Rectal smooth muscle tissue (tissue), 1 donor: ENCODE results near the gene TTC28.

Source experiments
- H3K27ac ChIP-seq: one replicate; pipeline ENCODE4 v1.7.0; 2013; ENCODE audit warnings: low read depth, low read length, inconsistent platforms
- H3K27me3 ChIP-seq: one replicate; pipeline ENCODE4 v1.7.0; 2013; ENCODE audit warnings: low read length; ENCODE audit not compliant: control insufficient read depth, insufficient read depth
- H3K36me3 ChIP-seq: one replicate; pipeline ENCODE4 v1.7.0; 2013; ENCODE audit warnings: low read length; ENCODE audit not compliant: control insufficient read depth, insufficient read depth
- H3K4me1 ChIP-seq: one replicate; pipeline ENCODE4 v1.7.0; 2013; ENCODE audit warnings: low read length; ENCODE audit not compliant: control insufficient read depth, insufficient read depth
- H3K4me3 ChIP-seq: one replicate; pipeline ENCODE4 v1.7.0; 2013; ENCODE audit warnings: low read length
- H3K9ac ChIP-seq: one replicate; pipeline ENCODE4 v1.7.0; 2013; ENCODE audit warnings: low read length

The TTC28 gene

GRCh38 chr22:28023036-28023435, 656.6 kb downstream of the TTC28 start:
- Histone ChIP-seq H3K36me3 (no peaks in the 10 kb centered on the region), H3K27ac (no peak overlapping the region), H3K27me3 (no peaks in the 10 kb centered on the region), H3K4me1 (peaks cover 17% of the 10 kb centered on the region), H3K4me3 (no peak overlapping the region), H3K9ac (no peak overlapping the region)

DNA sequence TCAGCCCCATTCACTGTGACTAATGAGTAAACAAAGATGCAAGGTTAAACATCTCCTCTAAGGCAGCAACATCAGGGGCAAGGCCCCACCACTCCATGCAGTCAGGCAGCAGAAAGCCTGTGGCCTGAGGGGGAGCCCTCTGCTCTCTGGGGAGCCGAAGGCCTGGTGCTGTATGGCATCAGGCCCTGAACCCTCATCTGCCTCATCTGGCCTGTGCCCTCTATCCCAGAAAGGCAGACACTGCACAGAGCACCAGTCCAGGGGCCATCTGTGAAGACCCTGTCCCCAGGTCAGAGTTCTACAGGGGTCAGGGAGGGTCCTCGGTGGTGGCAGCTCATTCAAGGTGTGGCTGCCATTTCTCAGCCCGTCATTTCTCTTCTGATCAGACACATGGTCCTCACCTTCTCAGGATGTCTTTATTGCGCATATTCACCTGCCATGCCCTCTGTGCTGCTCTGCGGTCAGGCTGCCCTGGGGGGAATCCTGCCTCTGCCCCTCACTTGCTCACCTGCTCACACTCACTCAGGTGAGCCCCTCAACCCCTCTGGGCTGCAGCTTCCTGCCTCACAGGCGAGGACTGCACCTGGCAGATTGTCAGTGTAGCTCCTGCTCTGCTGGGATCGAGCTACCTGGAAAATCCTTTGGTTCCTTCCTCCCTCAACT, 657.5 kb downstream of the TTC28 start:
- no peak overlapping the region for H3K27ac ChIP-seq
- no peaks in the 10 kb centered on the region for H3K36me3 ChIP-seq
- H3K4me1 ChIP-seq: peaks cover 13% of the 10 kb centered on the region
- H3K9ac ChIP-seq: no peak overlapping the region
- no peaks in the 10 kb centered on the region for H3K27me3 ChIP-seq
- no peak overlapping the region for H3K4me3 ChIP-seq

- Histone ChIP-seq H3K4me1 (peaks cover 13% of the 10 kb centered on the region), H3K9ac (peak overlapping the region; percentile 3), H3K27ac (no peak overlapping the region)
These were observed 658.3 kb downstream of the TTC28 start for GRCh38 chr22:28021116-28021997.

DNA sequence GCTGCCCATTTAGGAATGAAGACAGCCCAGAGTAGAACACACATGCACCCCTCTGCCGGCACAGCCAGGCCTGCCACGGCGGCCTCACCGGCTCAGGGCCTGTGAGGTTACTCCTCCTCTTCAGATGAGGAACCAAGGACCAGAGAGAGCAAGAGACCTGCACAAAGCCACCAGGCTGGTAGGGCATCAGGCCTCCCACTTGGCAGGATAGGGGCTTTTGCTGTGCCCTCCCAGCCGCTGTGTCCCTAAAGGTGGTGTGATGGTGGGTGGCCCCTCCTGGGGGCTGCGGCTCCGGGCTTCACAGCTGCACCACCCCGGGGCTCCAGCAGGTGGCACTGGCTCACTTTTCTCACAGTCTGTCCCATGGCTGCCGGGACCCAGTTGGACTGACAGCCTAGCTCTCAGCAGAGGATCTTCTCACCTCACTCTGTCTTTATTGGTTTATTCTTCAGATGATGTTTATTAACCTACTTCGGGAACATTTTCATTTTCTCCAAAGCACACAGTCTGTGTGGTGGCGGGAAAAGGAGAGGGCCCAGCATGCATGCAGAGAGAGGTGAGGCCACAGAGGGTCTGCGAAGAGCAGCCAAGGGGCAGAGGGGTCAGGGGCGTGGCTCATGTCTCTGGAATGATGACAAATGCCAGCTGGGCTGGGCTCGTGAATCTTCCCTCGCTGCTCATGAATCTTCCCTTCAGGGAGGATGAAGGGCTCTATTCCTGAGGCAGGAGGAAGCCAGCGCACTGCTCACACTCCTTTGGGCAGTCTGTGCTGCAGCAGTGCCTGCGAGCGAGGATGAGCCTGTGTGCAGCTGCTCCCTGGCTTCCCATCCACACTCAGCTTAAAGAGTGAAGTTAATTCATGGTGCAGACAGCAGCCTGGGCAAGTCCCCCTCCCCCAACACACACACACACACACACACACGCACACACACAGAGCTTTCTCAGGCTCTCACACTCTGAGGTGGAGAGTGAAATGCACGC, 659.5 kb downstream of the TTC28 start:
- Histone ChIP-seq H3K4me3 (peak overlapping the region; percentile 3), H3K36me3 (no peaks in the 10 kb centered on the region), H3K9ac (no peak overlapping the region), H3K27ac (no peak overlapping the region), H3K27me3 (no peaks in the 10 kb centered on the region), H3K4me1 (peaks cover 13% of the 10 kb centered on the region)

More at GRCh38 chr22:28021116-28021997, 658.3 kb downstream of the TTC28 start:
- H3K36me3 ChIP-seq: no peaks in the 10 kb centered on the region
- H3K27me3 ChIP-seq: no peaks in the 10 kb centered on the region
- H3K4me3 ChIP-seq: no peak overlapping the region

GRCh38 chr22:28019360-28019759, 660.3 kb downstream of the TTC28 start:
- H3K27me3 ChIP-seq: no peaks in the 10 kb centered on the region
- no peak overlapping the region for H3K9ac ChIP-seq
- H3K27ac ChIP-seq: no peak overlapping the region
- no peak overlapping the region for H3K4me3 ChIP-seq
- H3K4me1 ChIP-seq: peaks cover 13% of the 10 kb centered on the region
- H3K36me3 ChIP-seq: no peaks in the 10 kb centered on the region

DNA sequence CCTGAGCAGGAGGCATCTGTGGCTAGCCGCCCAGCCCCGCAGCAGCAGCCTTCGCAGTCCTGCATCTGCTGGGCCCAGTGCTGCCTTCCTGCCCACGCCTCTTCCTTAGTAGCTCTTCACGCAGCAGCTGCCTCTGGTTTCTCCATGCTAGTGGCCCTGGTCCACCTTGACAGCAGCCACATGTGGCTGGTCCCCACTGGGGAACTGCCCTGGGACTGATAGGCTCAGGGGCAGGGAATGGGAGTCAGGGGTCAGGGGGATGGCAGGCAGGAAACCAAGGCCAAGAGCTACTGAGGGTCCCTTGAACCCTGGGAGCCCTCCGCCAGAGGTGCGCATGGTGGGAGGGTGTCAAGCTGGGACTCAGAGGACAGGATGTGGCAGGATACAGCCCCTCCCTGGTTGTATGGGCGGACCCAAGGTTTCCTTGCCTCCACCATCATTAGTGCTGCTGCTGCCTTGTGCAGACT, 661.1 kb downstream of the TTC28 start:
- H3K36me3 ChIP-seq: no peaks in the 10 kb centered on the region
- H3K4me1 ChIP-seq: peaks cover 13% of the 10 kb centered on the region
- H3K27ac ChIP-seq: no peak overlapping the region
- no peaks in the 10 kb centered on the region for H3K27me3 ChIP-seq
- H3K4me3 ChIP-seq: no peak overlapping the region
- H3K9ac ChIP-seq: no peak overlapping the region

- Histone ChIP-seq H3K36me3 (no peaks in the 10 kb centered on the region), H3K4me3 (no peak overlapping the region), H3K9ac (no peak overlapping the region), H3K27me3 (no peaks in the 10 kb centered on the region), H3K27ac (no peak overlapping the region), H3K4me1 (peaks cover 13% of the 10 kb centered on the region)
These were observed 661.8 kb downstream of the TTC28 start for GRCh38 chr22:28017859-28018258.

DNA sequence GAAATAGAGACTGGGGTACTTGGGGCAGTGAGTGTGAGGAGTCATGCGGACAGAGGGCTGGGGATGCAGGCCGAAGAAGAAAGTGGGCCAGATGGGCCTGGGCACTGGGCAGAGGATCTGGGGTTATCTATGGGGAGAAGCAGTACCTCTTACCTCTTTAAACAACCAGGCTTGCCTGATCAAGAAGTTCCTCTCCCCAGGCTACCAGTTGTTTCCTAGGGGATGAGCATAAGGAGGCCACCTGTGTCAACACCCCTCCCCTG, 662.2 kb downstream of the TTC28 start:
- Histone ChIP-seq H3K4me3 (no peak overlapping the region), H3K9ac (no peak overlapping the region), H3K36me3 (no peaks in the 10 kb centered on the region), H3K27ac (no peak overlapping the region), H3K4me1 (peaks cover 13% of the 10 kb centered on the region), H3K27me3 (no peaks in the 10 kb centered on the region)

GRCh38 chr22:28016781-28017557, 662.7 kb downstream of the TTC28 start:
- H3K27ac ChIP-seq: no peak overlapping the region
- H3K4me1 ChIP-seq: peaks cover 13% of the 10 kb centered on the region
- no peaks in the 10 kb centered on the region for H3K36me3 ChIP-seq
- no peak overlapping the region for H3K9ac ChIP-seq
- H3K27me3 ChIP-seq: no peaks in the 10 kb centered on the region
- H3K4me3 ChIP-seq: no peak overlapping the region

- H3K27ac ChIP-seq: no peak overlapping the region
- no peaks in the 10 kb centered on the region for H3K36me3 ChIP-seq
- H3K9ac ChIP-seq: no peak overlapping the region
- no peaks in the 10 kb centered on the region for H3K27me3 ChIP-seq
- H3K4me1 ChIP-seq: peaks cover 8% of the 10 kb centered on the region
- H3K4me3 ChIP-seq: no peak overlapping the region
These were observed 663.7 kb downstream of the TTC28 start for GRCh38 chr22:28015676-28016601.

GRCh38 chr22:28015046-28015425, 664.6 kb downstream of the TTC28 start:
- H3K4me1 ChIP-seq: no peaks in the 10 kb centered on the region
- H3K9ac ChIP-seq: no peak overlapping the region
- H3K36me3 ChIP-seq: no peaks in the 10 kb centered on the region
- no peak overlapping the region for H3K4me3 ChIP-seq
- H3K27ac ChIP-seq: no peak overlapping the region
- H3K27me3 ChIP-seq: no peaks in the 10 kb centered on the region
